ENCODE data around the gene ELAPOR1. TPM values are rescaled to one million over a fixed set of nuclear protein-coding genes. Genes with fewer than 3 reads are reported as not detected.

Gene ELAPOR1
- total and polyA plus RNA-seq, 4 donors, result 0.13 to 0.42 (median 0.17) TPM; not detected in 1

- no peak for TF ChIP-seq ZBTB33 (IDR thresholded peaks at IDR 0.05)
- no peak for TF ChIP-seq YY1 (IDR thresholded peaks at IDR 0.05)
Observed at GRCh38 chr1:109158433-109158832, 44.5 kb downstream of the ELAPOR1 start (continued).

- TF ChIP-seq HNF4A (conservative IDR thresholded peaks at IDR 0.05), result no peak
- no peak for TF ChIP-seq RAD21 (IDR thresholded peaks at IDR 0.05)
- no peak for TF ChIP-seq MAX (IDR thresholded peaks at IDR 0.05)
- no peak for TF ChIP-seq NR2F2 (IDR thresholded peaks at IDR 0.05)
- TF ChIP-seq, protein P1, sequence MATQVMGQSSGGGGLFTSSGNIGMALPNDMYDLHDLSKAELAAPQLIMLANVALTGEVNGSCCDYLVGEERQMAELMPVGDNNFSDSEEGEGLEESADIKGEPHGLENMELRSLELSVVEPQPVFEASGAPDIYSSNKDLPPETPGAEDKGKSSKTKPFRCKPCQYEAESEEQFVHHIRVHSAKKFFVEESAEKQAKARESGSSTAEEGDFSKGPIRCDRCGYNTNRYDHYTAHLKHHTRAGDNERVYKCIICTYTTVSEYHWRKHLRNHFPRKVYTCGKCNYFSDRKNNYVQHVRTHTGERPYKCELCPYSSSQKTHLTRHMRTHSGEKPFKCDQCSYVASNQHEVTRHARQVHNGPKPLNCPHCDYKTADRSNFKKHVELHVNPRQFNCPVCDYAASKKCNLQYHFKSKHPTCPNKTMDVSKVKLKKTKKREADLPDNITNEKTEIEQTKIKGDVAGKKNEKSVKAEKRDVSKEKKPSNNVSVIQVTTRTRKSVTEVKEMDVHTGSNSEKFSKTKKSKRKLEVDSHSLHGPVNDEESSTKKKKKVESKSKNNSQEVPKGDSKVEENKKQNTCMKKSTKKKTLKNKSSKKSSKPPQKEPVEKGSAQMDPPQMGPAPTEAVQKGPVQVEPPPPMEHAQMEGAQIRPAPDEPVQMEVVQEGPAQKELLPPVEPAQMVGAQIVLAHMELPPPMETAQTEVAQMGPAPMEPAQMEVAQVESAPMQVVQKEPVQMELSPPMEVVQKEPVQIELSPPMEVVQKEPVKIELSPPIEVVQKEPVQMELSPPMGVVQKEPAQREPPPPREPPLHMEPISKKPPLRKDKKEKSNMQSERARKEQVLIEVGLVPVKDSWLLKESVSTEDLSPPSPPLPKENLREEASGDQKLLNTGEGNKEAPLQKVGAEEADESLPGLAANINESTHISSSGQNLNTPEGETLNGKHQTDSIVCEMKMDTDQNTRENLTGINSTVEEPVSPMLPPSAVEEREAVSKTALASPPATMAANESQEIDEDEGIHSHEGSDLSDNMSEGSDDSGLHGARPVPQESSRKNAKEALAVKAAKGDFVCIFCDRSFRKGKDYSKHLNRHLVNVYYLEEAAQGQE (IDR thresholded peaks at IDR 0.05), result no peak
- TF ChIP-seq HNF4G (IDR thresholded peaks at IDR 0.05), result no peak
- no peak for TF ChIP-seq FOXA1 (IDR thresholded peaks at IDR 0.05)
- TF ChIP-seq SP1 (IDR thresholded peaks at IDR 0.05), result no peak
- no peak for TF ChIP-seq TAF1 (conservative IDR thresholded peaks at IDR 0.05)
- no peak for TF ChIP-seq RXRA (IDR thresholded peaks at IDR 0.05)
- TF ChIP-seq ZBTB33 (IDR thresholded peaks at IDR 0.05), result no peak
- Histone ChIP-seq H3K36me3 (ENCODE audit: control insufficient read depth in 4 of 4, insufficient read depth in 3 of 4, low read depth in 1 of 4, low read length in 3 of 4) (no peaks in the 10 kb centered on the region), H3K27me3 (ENCODE audit: control insufficient read depth in 4 of 4, insufficient read depth in 4 of 4, low read length in 3 of 4) (no peaks in the 10 kb centered on the region), H3K9ac (ENCODE audit: low read depth in 1 of 2, low read length in 2 of 2) (no peak overlapping the region), H3K4me3 (ENCODE audit: low read depth in 1 of 3, low read length in 3 of 3) (no peak overlapping the region), H3K4me1 (ENCODE audit: control insufficient read depth in 4 of 4, insufficient read depth in 4 of 4, low read length in 3 of 4) (peaks cover 0 to 7% (median 3%) of the 10 kb centered on the region in 4 donors), H3K27ac (ENCODE audit: low read depth in 1 of 2, low read length in 2 of 2) (no peak overlapping the region), H3K9me3 (ENCODE audit: control insufficient read depth in 4 of 4, low read length in 3 of 4) (no peaks in the 10 kb centered on the region)
- 94% methylated on average over 3 of the region's 3 CpGs for whole genome bisulfite sequencing
- DNase-seq (ENCODE audit: low spot score), result no peak
Observed at GRCh38 chr1:109159326-109159725, 45.4 kb downstream of the ELAPOR1 start.

- H3K9ac ChIP-seq (ENCODE audit: low read depth in 1 of 2, low read length in 2 of 2), result no peak overlapping the region
- no peak overlapping the region for H3K27ac ChIP-seq (ENCODE audit: low read depth in 1 of 2, low read length in 2 of 2)
- 94% methylated on average over 7 of the region's 7 CpGs for WGBS
- no peak for DNase-seq (ENCODE audit: low spot score)
- no peaks in the 10 kb centered on the region for H3K27me3 ChIP-seq (ENCODE audit: control insufficient read depth in 4 of 4, insufficient read depth in 4 of 4, low read length in 3 of 4)
- H3K4me3 ChIP-seq (ENCODE audit: low read depth in 1 of 3, low read length in 3 of 3), result no peak overlapping the region
- no peaks in the 10 kb centered on the region for H3K36me3 ChIP-seq (ENCODE audit: control insufficient read depth in 4 of 4, insufficient read depth in 3 of 4, low read depth in 1 of 4, low read length in 3 of 4)
- H3K4me1 ChIP-seq (ENCODE audit: control insufficient read depth in 4 of 4, insufficient read depth in 4 of 4, low read length in 3 of 4), result peaks cover 0 to 7% (median 3%) of the 10 kb centered on the region in 4 donors
- no peaks in the 10 kb centered on the region for H3K9me3 ChIP-seq (ENCODE audit: control insufficient read depth in 4 of 4, low read length in 3 of 4)
- TF ChIP-seq YY1 (IDR thresholded peaks at IDR 0.05), result no peak
- no peak for TF ChIP-seq GABPA (IDR thresholded peaks at IDR 0.05 in 1 of 2, conservative IDR thresholded peaks at IDR 0.05 in 1 of 2)
- no peak for TF ChIP-seq JUND (IDR thresholded peaks at IDR 0.05)
- no peak for TF ChIP-seq FOXA1 (IDR thresholded peaks at IDR 0.05)
- TF ChIP-seq HNF4G (IDR thresholded peaks at IDR 0.05), result no peak
Observed at GRCh38 chr1:109160071-109160840, 46.3 kb downstream of the ELAPOR1 start.

Data from liver (tissue), 9 donors.